Adrenal gland (tissue), 12 donors: ENCODE data around the gene ULBP1. TPM values are rescaled to one million over a fixed set of nuclear protein-coding genes. Genes with fewer than 3 reads are reported as not detected.

Source experiments
- DNase-seq, 7 donors: peaks; one replicate each; pipeline ENCODE4 v3.0.0-alpha.2; 2019 to 2020
- H3K27ac ChIP-seq, 5 donors: fragments of 200-600 bp; sonication (generic) in 4 of 5; 1 replicate in 3 of 5; 2 replicates in 2 of 5; pipeline versions ENCODE4 v1.5.1 to v1.8.0; 2016 to 2020; ENCODE audit warnings: mild to moderate bottlenecking in 1 of 5
- H3K27me3 ChIP-seq: fragments of 200-600 bp; 2 replicates; pipeline ENCODE4 v1.8.0; 2021
- H3K36me3 ChIP-seq, 2 donors: fragments of 200-600 bp; replicated peaks in 1 of 2; 1 replicate in 1 of 2; 2 replicates in 1 of 2; pipeline versions ENCODE4 v1.5.1 to v1.8.0; 2018 to 2022
- H3K4me1 ChIP-seq, 2 donors: fragments of 200-600 bp; replicated peaks in 1 of 2; 1 replicate in 1 of 2; 2 replicates in 1 of 2; pipeline versions ENCODE4 v1.5.1 to v1.8.0; 2018 to 2021
- H3K4me3 ChIP-seq, 4 donors: fragments of 200-600 bp; sonication (generic) in 3 of 4; one replicate each; pipeline ENCODE4 v1.5.1; 2016 to 2018
- H3K9me3 ChIP-seq, 3 donors: fragments of 200-600 bp; sonication (generic) in 1 of 3; replicated peaks in 1 of 3; 1 replicate in 2 of 3; 2 replicates in 1 of 3; pipeline versions ENCODE4 v1.5.1 to v1.8.0; 2016 to 2021
- POLR2A ChIP-seq, 2 donors: fragments of 450-650 bp; IDR thresholded peaks; one replicate each; pipeline ENCODE4 v1.6.1; 2017; ENCODE audit warnings: antibody characterized with exemption in 2 of 2, mild to moderate bottlenecking in 2 of 2, moderate library complexity in 1 of 2
- WGBS, 4 donors: extraction: QIAGEN DNeasy Blood & Tissue Kit in 2 of 4; methylation state at CpG; one replicate each; pipeline versions ENCODE4 v1.1.5 to v1.1.7; 2013 to 2017; 5-methylcytosine and 5-hydroxymethylcytosine counted together
- intact Hi-C, 2 donors: fragments of 100-400 bp; cut with DNase I; formaldehyde crosslinking; loops; one replicate each; pipeline versions ENCODE4 v1.14.1 to v1.15.0; 2022 to 2023
- polyA plus RNA-seq, 3 donors: library from polyadenylated mRNA; stranded (reverse); fragments of 200-250 nt in 2 of 3; fragments of 350-450 nt in 1 of 3; fragmentation: Illumina TruSeq in 1 of 3; extraction: RNeasy Lipid Tissue Mini Kit (QIAGEN cat#74804) in 1 of 3; gene quantifications; one replicate each; pipeline ENCODE4 v1.2.3, GENCODE V29; 2013 to 2014
- total RNA-seq, 9 donors: library from RNA; depleted of rRNA in 4 of 9; stranded (reverse); fragments of >200 nt in 4 of 9; fragments of 120-200 nt in 1 of 9; fragmentation: NEBNext Ultra II Directional in 1 of 9; extraction: Animal tissue kit (Norgen Biotek cat#: 25700) in 1 of 9; gene quantifications; one replicate each; pipeline versions ENCODE4 v1.1.0 to v1.2.4, GENCODE V29; 2013 to 2023
- TF ChIP-seq, protein P1 (sequence below), 6 experiments: fragments of 450-650 bp in 4 of 6; fragments of 200-600 bp in 2 of 6; sonication (generic) in 1 of 6; IDR thresholded peaks; 1 replicate in 5 of 6; 2 replicates in 1 of 6; pipeline versions ENCODE4 v1.5.1 to v1.8.0; 2016 to 2021; ENCODE audit warnings: antibody characterized with exemption in 6 of 6, mild to moderate bottlenecking in 2 of 6, moderate library complexity in 1 of 6
- donor health status: healthy with polysubstance abuse.
- donor health status: Bipolar disorder and iron deficiency.
- donor health status: DM: yes; HTN: yes; CAD: no.
- donor health status: DM: no; HTN: no; CAD: no.
- donor health status: DM: no; HTN: no; CAD: no.
- donor health status: DM: yes; HTN: yes; CAD: no.

Gene ULBP1
- total and polyA plus RNA-seq, 12 donors: 0.03 to 0.88 (median 0.28) TPM; not detected in 4

DNA sequence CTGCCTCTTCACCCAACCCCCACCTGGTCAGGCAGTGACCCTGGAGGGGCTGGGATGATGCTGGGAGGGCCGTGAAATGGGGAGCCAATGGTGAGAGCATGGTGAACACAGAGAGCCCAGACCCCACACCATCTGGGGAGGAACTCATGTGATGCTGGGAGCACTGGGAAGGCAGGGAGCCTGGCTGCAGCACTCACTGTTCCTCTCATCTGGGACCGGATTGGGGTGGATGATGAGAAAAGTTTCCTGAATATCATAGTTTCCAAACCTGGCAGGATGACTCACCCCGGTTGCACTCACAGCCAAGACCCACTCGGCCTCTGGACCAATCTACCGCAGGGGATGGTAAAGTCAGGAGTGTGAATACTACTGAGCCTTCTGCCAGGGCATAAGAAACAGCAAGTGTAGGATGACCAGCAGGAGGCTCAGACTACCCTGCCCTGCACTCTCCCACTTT is 21.8 kb downstream of the ULBP1 start:
- no peaks in the 10 kb centered on the region for H3K9me3 ChIP-seq
- no peak overlapping the region for H3K27ac ChIP-seq
- TF ChIP-seq, protein P1, sequence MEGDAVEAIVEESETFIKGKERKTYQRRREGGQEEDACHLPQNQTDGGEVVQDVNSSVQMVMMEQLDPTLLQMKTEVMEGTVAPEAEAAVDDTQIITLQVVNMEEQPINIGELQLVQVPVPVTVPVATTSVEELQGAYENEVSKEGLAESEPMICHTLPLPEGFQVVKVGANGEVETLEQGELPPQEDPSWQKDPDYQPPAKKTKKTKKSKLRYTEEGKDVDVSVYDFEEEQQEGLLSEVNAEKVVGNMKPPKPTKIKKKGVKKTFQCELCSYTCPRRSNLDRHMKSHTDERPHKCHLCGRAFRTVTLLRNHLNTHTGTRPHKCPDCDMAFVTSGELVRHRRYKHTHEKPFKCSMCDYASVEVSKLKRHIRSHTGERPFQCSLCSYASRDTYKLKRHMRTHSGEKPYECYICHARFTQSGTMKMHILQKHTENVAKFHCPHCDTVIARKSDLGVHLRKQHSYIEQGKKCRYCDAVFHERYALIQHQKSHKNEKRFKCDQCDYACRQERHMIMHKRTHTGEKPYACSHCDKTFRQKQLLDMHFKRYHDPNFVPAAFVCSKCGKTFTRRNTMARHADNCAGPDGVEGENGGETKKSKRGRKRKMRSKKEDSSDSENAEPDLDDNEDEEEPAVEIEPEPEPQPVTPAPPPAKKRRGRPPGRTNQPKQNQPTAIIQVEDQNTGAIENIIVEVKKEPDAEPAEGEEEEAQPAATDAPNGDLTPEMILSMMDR (IDR thresholded peaks at IDR 0.05): no peak
- TF ChIP-seq POLR2A (IDR thresholded peaks at IDR 0.05): no peak
- WGBS, 4 donors: 14 to 42% (median 28%) methylated on average over 5 of the region's 5 CpGs
- peaks cover 0 to 8% of the 10 kb centered on the region in 2 donors for H3K4me1 ChIP-seq
- intact Hi-C loops: no loop called here
- DNase-seq: no peak
- peaks cover 68% of the 10 kb centered on the region for H3K27me3 ChIP-seq
- no peak overlapping the region for H3K4me3 ChIP-seq
- H3K36me3 ChIP-seq: no peaks in the 10 kb centered on the region

- H3K27me3 ChIP-seq: peaks cover 82% of the 10 kb centered on the region
- no peak overlapping the region for H3K27ac ChIP-seq
- H3K4me3 ChIP-seq: no peak overlapping the region
- 46 to 61% (median 52%) methylated on average over 2 of the region's 2 CpGs for WGBS, 4 donors
- intact Hi-C loops: no loop called here
- no peaks in the 10 kb centered on the region for H3K36me3 ChIP-seq
- no peak for TF ChIP-seq POLR2A (IDR thresholded peaks at IDR 0.05)
- TF ChIP-seq, protein P1 (IDR thresholded peaks at IDR 0.05): no peak
- peaks cover 0 to 15% of the 10 kb centered on the region in 2 donors for H3K4me1 ChIP-seq
- no peaks in the 10 kb centered on the region for H3K9me3 ChIP-seq
- DNase-seq: no peak
These were observed 23.9 kb downstream of the ULBP1 start for GRCh38 chr6:149987602-149988107.

GRCh38 chr6:149988550-149989346 is 25.0 kb downstream of the ULBP1 start:
- 10 to 20% (median 16%) methylated on average over 16 to 17 of the region's 17 CpGs for WGBS, 4 donors
- Histone ChIP-seq H3K4me3 (no peak overlapping the region), H3K36me3 (no peaks in the 10 kb centered on the region), H3K9me3 (no peaks in the 10 kb centered on the region), H3K27me3 (peaks cover 92% of the 10 kb centered on the region), H3K27ac (no peak overlapping the region), H3K4me1 (peaks cover 0 to 15% of the 10 kb centered on the region in 2 donors)
- TF ChIP-seq POLR2A (IDR thresholded peaks at IDR 0.05): no peak
- TF ChIP-seq, protein P1 (IDR thresholded peaks at IDR 0.05): no peak
- peak in 2 of 7 donors; percentile 11 to 35 for DNase-seq
- intact Hi-C loops: no loop called here

DNA sequence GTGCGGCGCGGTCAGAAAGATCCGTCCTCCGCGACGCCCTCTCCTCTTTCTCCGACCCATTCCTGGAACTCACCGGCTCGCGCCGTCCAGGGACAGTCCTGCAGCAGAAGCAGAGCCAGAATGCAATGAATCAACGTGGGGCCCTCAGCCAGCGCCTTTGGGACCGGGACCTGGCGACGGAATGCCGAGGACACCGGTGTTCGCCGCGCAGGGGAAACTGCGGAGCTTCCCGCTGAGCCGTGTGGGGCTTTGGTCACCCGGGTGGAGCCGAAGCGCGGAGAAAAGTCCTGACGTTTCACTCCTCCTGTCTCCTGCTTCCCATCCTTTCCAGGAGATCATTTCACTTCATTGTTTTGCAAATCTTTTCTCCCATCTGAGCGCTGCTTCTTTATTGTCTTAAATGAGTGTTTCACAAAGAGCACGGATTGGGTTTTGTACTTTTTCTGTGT is 26.5 kb downstream of the ULBP1 start:
- Histone ChIP-seq H3K4me1 (peaks cover 0 to 15% of the 10 kb centered on the region in 2 donors), H3K36me3 (no peaks in the 10 kb centered on the region), H3K27me3 (peaks cover 98% of the 10 kb centered on the region), H3K27ac (no peak overlapping the region), H3K9me3 (no peaks in the 10 kb centered on the region), H3K4me3 (no peak overlapping the region)
- TF ChIP-seq POLR2A (IDR thresholded peaks at IDR 0.05): no peak
- TF ChIP-seq, protein P1 (IDR thresholded peaks at IDR 0.05): no peak
- peak in 2 of 7 donors; percentile 13 to 21 for DNase-seq
- intact Hi-C loops: no loop called here
- WGBS, 4 donors: 1 to 6% (median 3%) methylated on average over 26 to 32 of the region's 32 CpGs
